HEK293 (cell line): ENCODE data around the gene KCNE4.

Source experiments
- ATF2 ChIP-seq: fragments of 450-650 bp; formaldehyde crosslinking; IDR thresholded peaks from 2 replicates; pipeline ENCODE4 v1.5.1; 2016; ENCODE audit warnings: missing biosample characterization, missing genetic modification characterization, low read depth
- CTCF ChIP-seq: fragments of 450-650 bp; formaldehyde crosslinking; IDR thresholded peaks from 2 replicates; pipeline ENCODE4 v1.5.1; 2016; ENCODE audit warnings: missing biosample characterization, missing genetic modification characterization
- ZBTB26 ChIP-seq: fragments of 450-650 bp; formaldehyde crosslinking; optimal IDR thresholded peaks from 2 replicates; pipeline ENCODE3; 2016; ENCODE audit warnings: missing biosample characterization, mild to moderate bottlenecking, missing genetic modification characterization
- ZBTB49 ChIP-seq: fragments of 450-650 bp; formaldehyde crosslinking; IDR thresholded peaks from 2 replicates; pipeline ENCODE4 v1.5.1; 2016; ENCODE audit warnings: missing biosample characterization, missing genetic modification characterization, low read depth
- ZBTB7A ChIP-seq: fragments of 450-650 bp; formaldehyde crosslinking; IDR thresholded peaks from 2 replicates; pipeline ENCODE4 v1.5.1; 2016; ENCODE audit warnings: low read depth, missing biosample characterization, missing genetic modification characterization
- ZNF121 ChIP-seq: fragments of 450-650 bp; formaldehyde crosslinking; IDR thresholded peaks from 2 replicates; pipeline ENCODE4 v1.5.1; 2016; ENCODE audit warnings: missing biosample characterization, missing genetic modification characterization
- ZNF132 ChIP-seq: fragments of 450-650 bp; formaldehyde crosslinking; IDR thresholded peaks from 2 replicates; pipeline ENCODE4 v1.5.1; 2017; ENCODE audit warnings: missing biosample characterization, missing genetic modification characterization, borderline replicate concordance
- ZNF19 ChIP-seq: fragments of 450-650 bp; formaldehyde crosslinking; IDR thresholded peaks from 2 replicates; pipeline ENCODE4; 2016; ENCODE audit warnings: missing biosample characterization, missing genetic modification characterization, low read depth
- ZNF561 ChIP-seq: fragments of 450-650 bp; IDR thresholded peaks from 2 replicates; pipeline ENCODE4 v1.5.1; 2018; ENCODE audit warnings: missing biosample characterization, missing genetic modification characterization, borderline replicate concordance
- ZSCAN16 ChIP-seq: fragments of 450-650 bp; formaldehyde crosslinking; IDR thresholded peaks from 2 replicates; pipeline ENCODE4 v1.5.1; 2016; ENCODE audit warnings: missing biosample characterization, missing genetic modification characterization
- ZSCAN18 ChIP-seq: fragments of 450-650 bp; formaldehyde crosslinking; IDR thresholded peaks from 2 replicates; pipeline ENCODE4 v1.5.1; 2016; ENCODE audit warnings: missing biosample characterization, missing genetic modification characterization

GRCh38 chr2:223051693-223052289, at the start of gene KCNE4:
- TF ChIP-seq ZSCAN18 (tag by site-specific recombination) (no peak), ZNF121 (tag by site-specific recombination) (no peak), CTCF (no peak), ZSCAN16 (tag by site-specific recombination) (no peak), ZNF132 (tag by site-specific recombination) (no peak), ZNF19 (no peak), ZBTB7A (tag by site-specific recombination) (no peak), ATF2 (tag by site-specific recombination) (no peak), ZBTB49 (no peak), ZBTB26 (tag by site-specific recombination) (no peak), ZNF561 (tag by site-specific recombination) (no peak)
